ENCODE results near the gene RNF214. TPM values are rescaled to one million over a fixed set of nuclear protein-coding genes. Genes with fewer than 3 reads are reported as not detected.

Gene RNF214
- total and polyA plus RNA-seq, 10 of the 15 experiments (the other 5 are each of a cell fraction or from before 2014, with no cell fraction given) = 4.8 to 16.8 (median 10.5) TPM

DNA sequence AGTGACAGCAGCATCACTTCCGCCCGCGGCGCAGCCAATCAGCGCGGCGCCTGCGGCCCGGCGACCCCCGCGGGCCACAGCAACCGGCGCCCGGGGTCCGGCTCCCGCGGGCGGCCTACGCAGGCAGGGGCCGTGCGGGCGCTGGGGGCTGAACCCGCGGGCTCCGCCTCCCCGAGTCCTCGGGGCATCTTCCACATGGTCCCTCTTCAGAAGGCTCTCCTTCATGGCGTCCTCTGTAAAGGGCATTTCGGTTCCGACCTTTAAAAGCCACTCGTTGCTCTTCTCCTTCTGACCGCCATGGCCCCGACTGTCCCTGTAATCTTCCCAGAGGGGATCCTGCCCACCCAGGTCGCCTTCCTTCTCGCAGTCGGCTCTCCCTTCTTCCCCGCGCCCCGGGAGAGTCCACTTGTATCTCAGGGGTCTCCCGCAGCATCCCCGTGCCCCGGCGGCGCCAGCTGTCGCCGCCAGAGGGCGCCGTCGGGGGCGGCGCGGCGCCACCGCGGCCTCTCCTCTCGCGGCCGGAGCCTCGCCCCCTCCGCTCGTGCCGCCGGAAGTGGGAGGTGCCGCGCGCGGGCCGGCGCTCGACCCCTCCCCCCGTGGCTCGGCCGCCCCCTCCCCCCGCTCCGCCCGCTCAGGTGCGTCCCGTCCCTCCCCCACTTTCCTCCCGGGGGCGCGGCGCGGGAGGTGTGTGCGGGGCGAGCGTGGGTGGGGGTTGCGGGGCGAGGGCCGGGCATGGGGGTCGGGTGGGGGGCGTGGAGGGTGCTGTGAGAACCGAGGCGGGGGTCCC is at the start of gene RNF214 (continued):
- peak; percentile 88; the same call in 1 of the 2 replicates for TF ChIP-seq LARP7 (IDR thresholded peaks at IDR 0.05)
- TF ChIP-seq, protein P1, sequence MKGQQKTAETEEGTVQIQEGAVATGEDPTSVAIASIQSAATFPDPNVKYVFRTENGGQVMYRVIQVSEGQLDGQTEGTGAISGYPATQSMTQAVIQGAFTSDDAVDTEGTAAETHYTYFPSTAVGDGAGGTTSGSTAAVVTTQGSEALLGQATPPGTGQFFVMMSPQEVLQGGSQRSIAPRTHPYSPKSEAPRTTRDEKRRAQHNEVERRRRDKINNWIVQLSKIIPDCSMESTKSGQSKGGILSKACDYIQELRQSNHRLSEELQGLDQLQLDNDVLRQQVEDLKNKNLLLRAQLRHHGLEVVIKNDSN (IDR thresholded peaks at IDR 0.05; ENCODE audit: borderline replicate concordance, extremely low read length, insufficient read depth, low read depth, low read length) = no peak
- TF ChIP-seq ZNF207 (IDR thresholded peaks at IDR 0.05; ENCODE audit: borderline replicate concordance) = peak; percentile 93; the same call in 1 of the 2 replicates
- TF ChIP-seq, protein P2, sequence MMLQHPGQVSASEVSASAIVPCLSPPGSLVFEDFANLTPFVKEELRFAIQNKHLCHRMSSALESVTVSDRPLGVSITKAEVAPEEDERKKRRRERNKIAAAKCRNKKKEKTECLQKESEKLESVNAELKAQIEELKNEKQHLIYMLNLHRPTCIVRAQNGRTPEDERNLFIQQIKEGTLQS (IDR thresholded peaks at IDR 0.05; ENCODE audit: borderline replicate concordance, extremely low read depth, low read depth, low read length) = no peak
- peak; percentile 93; the same call in 1 of the 2 replicates for TF ChIP-seq CHD1 (IDR thresholded peaks at IDR 0.05; ENCODE audit: low read depth, low read length)
- TF ChIP-seq, protein P3, sequence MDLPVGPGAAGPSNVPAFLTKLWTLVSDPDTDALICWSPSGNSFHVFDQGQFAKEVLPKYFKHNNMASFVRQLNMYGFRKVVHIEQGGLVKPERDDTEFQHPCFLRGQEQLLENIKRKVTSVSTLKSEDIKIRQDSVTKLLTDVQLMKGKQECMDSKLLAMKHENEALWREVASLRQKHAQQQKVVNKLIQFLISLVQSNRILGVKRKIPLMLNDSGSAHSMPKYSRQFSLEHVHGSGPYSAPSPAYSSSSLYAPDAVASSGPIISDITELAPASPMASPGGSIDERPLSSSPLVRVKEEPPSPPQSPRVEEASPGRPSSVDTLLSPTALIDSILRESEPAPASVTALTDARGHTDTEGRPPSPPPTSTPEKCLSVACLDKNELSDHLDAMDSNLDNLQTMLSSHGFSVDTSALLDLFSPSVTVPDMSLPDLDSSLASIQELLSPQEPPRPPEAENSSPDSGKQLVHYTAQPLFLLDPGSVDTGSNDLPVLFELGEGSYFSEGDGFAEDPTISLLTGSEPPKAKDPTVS (IDR thresholded peaks at IDR 0.05; ENCODE audit: low read depth, low read length) = no peak
- TF ChIP-seq HCFC1 (IDR thresholded peaks at IDR 0.05; ENCODE audit: low read length) = peak; percentile 55
- TF ChIP-seq MEF2B (IDR thresholded peaks at IDR 0.05; ENCODE audit: partially characterized antibody, poor library complexity, severe bottlenecking) = peak; percentile 37
- TF ChIP-seq CHD2 (IDR thresholded peaks at IDR 0.05; ENCODE audit: borderline replicate concordance, low read depth, low read length) = peak; percentile 63
- no peak for TF ChIP-seq FOS (IDR thresholded peaks at IDR 0.05; ENCODE audit: borderline replicate concordance, extremely low read depth, insufficient read length)
- no peak for TF ChIP-seq JUNB (IDR thresholded peaks at IDR 0.05)
- peak; percentile 82; the same call in 1 of the 2 replicates for TF ChIP-seq DPF2 (IDR thresholded peaks at IDR 0.05)
- TF ChIP-seq EP300 (IDR thresholded peaks at IDR 0.05; ENCODE audit: borderline replicate concordance in 1 of 2, control insufficient read depth in 1 of 2, low read depth in 2 of 2, low read length in 2 of 2) = no peak
- no peak for TF ChIP-seq RAD51 (IDR thresholded peaks at IDR 0.05)
- TF ChIP-seq SMC3 (IDR thresholded peaks at IDR 0.05; ENCODE audit: borderline replicate concordance, low read length) = peak; percentile 23
- TF ChIP-seq CBX5 (IDR thresholded peaks at IDR 0.05; ENCODE audit: low read depth) = no peak
- TF ChIP-seq, protein P4, sequence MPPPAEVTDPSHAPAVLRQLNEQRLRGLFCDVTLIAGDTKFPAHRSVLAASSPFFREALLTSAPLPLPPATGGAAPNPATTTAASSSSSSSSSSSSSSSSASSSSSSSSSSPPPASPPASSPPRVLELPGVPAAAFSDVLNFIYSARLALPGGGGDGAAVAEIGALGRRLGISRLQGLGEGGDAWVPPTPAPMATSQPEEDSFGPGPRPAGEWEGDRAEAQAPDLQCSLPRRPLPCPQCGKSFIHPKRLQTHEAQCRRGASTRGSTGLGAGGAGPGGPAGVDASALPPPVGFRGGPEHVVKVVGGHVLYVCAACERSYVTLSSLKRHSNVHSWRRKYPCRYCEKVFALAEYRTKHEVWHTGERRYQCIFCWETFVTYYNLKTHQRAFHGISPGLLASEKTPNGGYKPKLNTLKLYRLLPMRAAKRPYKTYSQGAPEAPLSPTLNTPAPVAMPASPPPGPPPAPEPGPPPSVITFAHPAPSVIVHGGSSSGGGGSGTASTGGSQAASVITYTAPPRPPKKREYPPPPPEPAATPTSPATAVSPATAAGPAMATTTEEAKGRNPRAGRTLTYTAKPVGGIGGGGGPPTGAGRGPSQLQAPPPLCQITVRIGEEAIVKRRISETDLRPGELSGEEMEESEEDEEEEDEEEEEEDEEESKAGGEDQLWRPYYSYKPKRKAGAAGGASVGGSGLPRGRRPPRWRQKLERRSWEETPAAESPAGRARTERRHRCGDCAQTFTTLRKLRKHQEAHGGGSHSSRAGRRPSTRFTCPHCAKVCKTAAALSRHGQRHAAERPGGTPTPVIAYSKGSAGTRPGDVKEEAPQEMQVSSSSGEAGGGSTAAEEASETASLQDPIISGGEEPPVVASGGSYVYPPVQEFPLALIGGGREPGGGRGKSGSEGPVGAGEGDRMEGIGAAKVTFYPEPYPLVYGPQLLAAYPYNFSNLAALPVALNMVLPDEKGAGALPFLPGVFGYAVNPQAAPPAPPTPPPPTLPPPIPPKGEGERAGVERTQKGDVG (CRISPR knock-in tag; IDR thresholded peaks at IDR 0.05) = no peak
- TF ChIP-seq CREM (IDR thresholded peaks at IDR 0.05; ENCODE audit: low read depth) = no peak; the same call in none of the 2 replicates
- TF ChIP-seq, protein P5, sequence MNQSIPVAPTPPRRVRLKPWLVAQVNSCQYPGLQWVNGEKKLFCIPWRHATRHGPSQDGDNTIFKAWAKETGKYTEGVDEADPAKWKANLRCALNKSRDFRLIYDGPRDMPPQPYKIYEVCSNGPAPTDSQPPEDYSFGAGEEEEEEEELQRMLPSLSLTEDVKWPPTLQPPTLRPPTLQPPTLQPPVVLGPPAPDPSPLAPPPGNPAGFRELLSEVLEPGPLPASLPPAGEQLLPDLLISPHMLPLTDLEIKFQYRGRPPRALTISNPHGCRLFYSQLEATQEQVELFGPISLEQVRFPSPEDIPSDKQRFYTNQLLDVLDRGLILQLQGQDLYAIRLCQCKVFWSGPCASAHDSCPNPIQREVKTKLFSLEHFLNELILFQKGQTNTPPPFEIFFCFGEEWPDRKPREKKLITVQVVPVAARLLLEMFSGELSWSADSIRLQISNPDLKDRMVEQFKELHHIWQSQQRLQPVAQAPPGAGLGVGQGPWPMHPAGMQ (IDR thresholded peaks at IDR 0.05; ENCODE audit: borderline replicate concordance) = no peak
